Astrocyte of the spinal cord (primary cell): ENCODE data around the gene KRTAP29-1.
"Not testable (repeated sequence)": the region's sequence is repeated elsewhere in the genome, so short reads cannot be mapped to it uniquely, and the experiment has no call there.

Experiments used
- DNase-seq: peaks from one replicate; pipeline ENCODE4 v3.0.0; 2011; ENCODE audit warnings: low read depth, low spot score
- H3K4me3 ChIP-seq: 2 replicates; pipeline ENCODE4 v1.5.1; 2011; ENCODE audit warnings: low read depth, mild to moderate bottlenecking, low read length, moderate library complexity
- in situ Hi-C: cut with HindIII; loops from 2 replicates; pipeline ENCODE4 v1.10.0; 2017; ENCODE audit warnings: low sequenced_read_pairs
- TF ChIP-seq, protein P1 (sequence below): IDR thresholded peaks from 2 replicates; pipeline ENCODE4 v1.5.1; 2012; ENCODE audit warnings: low read depth, mild to moderate bottlenecking, low read length, inconsistent platforms

Gene KRTAP29-1

DNA sequence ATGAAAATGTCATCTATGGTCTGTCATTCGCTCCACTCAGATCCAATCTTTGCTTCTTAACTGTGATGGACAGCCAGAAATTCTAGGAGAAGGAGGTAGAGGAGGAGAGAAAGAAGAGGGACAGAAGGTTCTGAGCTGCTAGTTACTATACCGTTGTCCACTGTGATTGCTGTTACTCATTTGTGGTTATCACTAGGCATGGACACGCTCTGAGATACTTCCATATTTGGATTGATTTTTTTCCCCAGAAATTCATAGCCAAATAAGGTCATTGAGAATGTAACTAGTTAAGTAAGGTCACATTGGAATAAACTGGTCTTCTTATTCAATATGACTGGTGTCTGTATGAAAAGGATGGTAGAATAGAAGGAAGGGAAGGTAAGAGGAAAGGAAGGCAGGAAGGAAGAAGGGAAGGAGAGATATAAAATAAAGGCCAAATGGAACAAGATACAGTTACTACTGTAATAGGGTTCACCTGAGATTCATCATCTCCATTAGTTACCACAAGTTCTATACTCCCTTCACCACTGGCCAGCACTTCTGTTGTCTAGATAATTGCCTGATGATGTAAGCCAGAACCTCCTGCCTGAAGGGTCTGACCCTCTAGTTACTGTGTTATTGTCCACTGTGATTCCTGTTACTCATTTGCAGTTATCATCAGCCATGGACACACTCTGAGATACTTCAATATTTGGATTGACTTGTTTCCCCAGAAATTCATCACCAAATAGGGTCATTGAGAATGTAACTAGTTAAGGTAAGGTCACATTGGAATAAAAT lies 24.3 kb downstream of the KRTAP29-1 start:
- TF ChIP-seq, protein P1, sequence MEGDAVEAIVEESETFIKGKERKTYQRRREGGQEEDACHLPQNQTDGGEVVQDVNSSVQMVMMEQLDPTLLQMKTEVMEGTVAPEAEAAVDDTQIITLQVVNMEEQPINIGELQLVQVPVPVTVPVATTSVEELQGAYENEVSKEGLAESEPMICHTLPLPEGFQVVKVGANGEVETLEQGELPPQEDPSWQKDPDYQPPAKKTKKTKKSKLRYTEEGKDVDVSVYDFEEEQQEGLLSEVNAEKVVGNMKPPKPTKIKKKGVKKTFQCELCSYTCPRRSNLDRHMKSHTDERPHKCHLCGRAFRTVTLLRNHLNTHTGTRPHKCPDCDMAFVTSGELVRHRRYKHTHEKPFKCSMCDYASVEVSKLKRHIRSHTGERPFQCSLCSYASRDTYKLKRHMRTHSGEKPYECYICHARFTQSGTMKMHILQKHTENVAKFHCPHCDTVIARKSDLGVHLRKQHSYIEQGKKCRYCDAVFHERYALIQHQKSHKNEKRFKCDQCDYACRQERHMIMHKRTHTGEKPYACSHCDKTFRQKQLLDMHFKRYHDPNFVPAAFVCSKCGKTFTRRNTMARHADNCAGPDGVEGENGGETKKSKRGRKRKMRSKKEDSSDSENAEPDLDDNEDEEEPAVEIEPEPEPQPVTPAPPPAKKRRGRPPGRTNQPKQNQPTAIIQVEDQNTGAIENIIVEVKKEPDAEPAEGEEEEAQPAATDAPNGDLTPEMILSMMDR, result no peak
- no peak for DNase-seq
- no peak overlapping the region for H3K4me3 ChIP-seq
- in situ Hi-C loops, result no loop called here

DNA sequence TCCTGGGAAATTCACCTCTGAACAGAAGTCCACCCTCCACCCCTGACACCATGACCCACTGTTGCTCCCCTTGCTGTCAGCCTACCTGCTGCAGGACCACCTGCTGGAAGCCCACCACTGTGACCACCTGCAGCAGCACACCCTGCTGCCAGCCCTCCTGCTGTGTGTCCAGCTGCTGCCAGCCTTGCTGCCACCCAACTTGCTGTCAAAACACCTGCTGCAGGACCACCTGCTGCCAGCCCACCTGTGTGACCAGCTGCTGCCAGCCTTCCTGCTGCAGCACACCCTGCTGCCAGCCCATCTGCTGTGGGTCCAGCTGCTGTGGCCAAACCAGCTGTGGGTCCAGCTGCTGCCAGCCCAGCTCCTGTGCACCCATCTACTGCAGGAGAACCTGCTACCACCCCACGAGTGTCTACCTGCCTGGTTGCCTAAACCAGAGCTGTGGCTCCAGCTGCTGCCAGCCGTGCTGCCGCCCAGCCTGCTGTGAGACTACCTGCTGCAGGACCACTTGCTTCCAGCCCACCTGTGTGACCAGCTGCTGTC lies 26.9 kb downstream of the KRTAP29-1 start, which contains the start of gene KRTAP9-7:
Gene KRTAP9-7 (plus strand): TSS at position 51 of the 543 bp plus-strand sequence. CDS start 0 bp downstream, at position 51.
- in situ Hi-C loops, DNase-seq, H3K4me3 ChIP-seq: not testable (repeated sequence)

DNA sequence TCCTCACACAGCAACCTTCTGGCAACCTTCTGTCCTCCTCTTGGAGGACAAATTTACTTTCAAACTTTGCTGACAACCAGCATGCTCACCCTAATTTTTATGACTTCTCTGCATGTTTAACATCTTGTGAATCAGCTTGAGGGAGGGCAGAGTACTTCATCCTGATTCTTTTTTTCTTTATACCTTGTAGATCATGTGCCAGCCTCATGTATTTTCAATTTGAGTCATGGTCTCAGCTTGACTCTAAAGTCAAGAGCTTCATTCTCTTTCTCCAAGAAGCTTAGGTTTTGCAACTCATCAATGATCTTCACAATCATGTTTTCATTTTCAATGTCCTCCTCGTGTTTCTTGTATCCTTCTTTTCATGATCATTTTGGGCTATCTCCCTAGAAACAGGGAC lies 30.8 kb downstream of the KRTAP29-1 start:
- H3K4me3 ChIP-seq, result no peak overlapping the region
- TF ChIP-seq, protein P1, result no peak
- in situ Hi-C loops, result no loop called here
- no peak for DNase-seq

DNA sequence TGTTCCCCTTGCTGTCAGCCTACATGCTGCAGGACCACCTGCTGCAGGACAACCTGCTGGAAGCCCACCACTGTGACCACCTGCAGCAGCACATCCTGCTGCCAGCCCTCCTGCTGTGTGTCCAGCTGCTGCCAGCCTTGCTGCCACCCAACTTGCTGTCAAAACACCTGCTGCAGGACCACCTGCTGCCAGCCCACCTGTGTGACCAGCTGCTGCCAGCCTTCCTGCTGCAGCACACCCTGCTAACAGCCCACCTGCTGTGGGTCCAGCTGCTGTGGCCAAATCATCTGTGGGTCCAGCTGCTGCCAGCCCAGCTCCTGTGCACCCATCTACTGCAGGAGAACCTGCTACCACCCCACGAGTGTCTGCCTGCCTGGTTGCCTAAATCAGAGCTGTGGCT lies 31.3 kb downstream of the KRTAP29-1 start:
- in situ Hi-C loops, H3K4me3 ChIP-seq, DNase-seq: not testable (repeated sequence)

DNA sequence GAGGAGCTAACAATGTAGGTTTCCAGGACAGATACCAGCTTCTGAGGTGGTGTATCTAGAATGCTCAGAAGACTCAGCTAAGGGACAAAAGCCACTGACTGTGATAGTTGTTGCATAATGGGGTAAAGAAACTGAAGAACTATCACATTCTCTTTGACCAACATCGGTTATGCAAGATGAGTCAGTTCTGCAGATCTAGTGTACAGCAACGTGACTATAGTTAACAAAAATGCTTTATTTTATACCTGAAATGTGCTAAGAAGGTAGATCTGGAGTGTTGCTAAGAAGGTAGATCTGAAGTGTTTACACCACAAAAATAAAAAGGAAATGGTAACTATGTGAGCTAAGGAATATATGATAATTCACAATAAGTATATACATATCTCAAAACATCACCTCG lies 34.9 kb downstream of the KRTAP29-1 start:
- in situ Hi-C loops, result no loop called here
- TF ChIP-seq, protein P1, result no peak
- H3K4me3 ChIP-seq, result no peak overlapping the region
- DNase-seq, result no peak

DNA sequence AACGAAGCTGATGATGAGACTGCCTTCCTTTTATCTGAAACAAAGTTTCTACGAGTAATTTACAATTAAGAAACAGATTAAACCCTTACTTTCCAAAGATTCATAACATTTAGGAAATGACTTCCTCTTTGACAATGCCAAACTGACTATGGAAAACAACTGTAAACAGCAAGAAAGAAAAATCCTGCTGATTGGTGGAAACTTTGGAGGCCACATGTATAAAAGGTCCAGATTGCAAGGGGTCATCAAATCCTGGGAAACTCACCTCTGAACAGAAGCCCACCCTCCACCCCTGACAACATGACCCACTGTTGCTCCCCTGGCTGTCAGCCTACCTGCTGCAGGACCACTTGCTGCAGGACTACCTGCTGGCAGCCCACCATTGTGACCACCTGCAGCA lies 37.6 kb downstream of the KRTAP29-1 start, which contains the start of gene KRTAP9-6:
Gene KRTAP9-6 (plus strand): TSS at position 301 of the 400 bp plus-strand sequence. CDS start 0 bp downstream, at position 301.
- no peak within 1 kb of the TSS for H3K4me3 ChIP-seq
- DNase-seq, result no peak
- in situ Hi-C loops, result no loop called here
- TF ChIP-seq, protein P1, result no peak

DNA sequence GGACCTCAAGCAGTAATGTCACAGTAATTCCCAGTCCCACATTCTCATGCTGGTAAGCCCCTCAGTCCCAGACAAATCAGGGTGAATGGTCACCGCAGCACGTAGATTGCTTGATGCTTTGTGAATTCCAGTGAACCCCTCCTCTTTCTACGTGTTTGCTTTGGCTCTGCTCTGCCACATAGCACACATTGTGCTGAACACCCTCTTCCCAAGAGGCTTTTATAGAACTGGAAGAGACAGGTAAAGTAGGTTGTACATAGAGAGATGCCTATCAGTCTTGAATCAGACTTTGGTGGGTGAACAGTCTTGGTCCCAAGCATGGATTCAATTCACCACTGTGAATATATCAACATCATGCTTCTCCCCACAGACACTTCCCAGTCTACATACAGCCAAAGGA lies 38.1 kb downstream of the KRTAP29-1 start:
- in situ Hi-C loops, result no loop called here
- no peak overlapping the region for H3K4me3 ChIP-seq
- TF ChIP-seq, protein P1, result no peak
- DNase-seq, result no peak
